PC-3 (cell line): ENCODE data around the gene MELTF.

Experiments used
- CTCF ChIP-seq: fragments of 300-600 bp; sonication (generic); conservative IDR thresholded peaks from 2 replicates; pipeline ENCODE4 v1.5.1; 2017; ENCODE audit warnings: antibody characterized with exemption, low read depth, mild to moderate bottlenecking, low read length
- EZH2 ChIP-seq: fragments of 300-600 bp; sonication (generic); IDR thresholded peaks from one replicate; pipeline ENCODE4 v1.6.1; 2017; ENCODE audit warnings: antibody characterized with exemption, mild to moderate bottlenecking, low read length; ENCODE audit not compliant: unreplicated experiment
- EZH2phosphoT487 ChIP-seq: fragments of 300-600 bp; sonication (generic); IDR thresholded peaks from 2 replicates; pipeline ENCODE4 v1.6.1; 2018; ENCODE audit warnings: mild to moderate bottlenecking, antibody characterized with exemption, low read length, borderline replicate concordance

GRCh38 chr3:196968233-196969133 lies 61.1 kb downstream of the MELTF start, which contains the start of gene PIGZ:
- no peak for TF ChIP-seq CTCF
- no peak for TF ChIP-seq EZH2phosphoT487
- no peak for TF ChIP-seq EZH2
